Testis (tissue), 2 donors: Measurements from ENCODE around the gene HIC2.
"Not testable (repeated sequence)": the region's sequence is repeated elsewhere in the genome, so short reads cannot be mapped to it uniquely, and the experiment has no call there.

Experiments
- CTCF ChIP-seq, 3 experiments: fragments of 450-650 bp in 2 of 3; fragments of 200-600 bp in 1 of 3; sonication (generic) in 1 of 3; IDR thresholded peaks; one replicate each; pipeline ENCODE4 v1.5.1; 2016 to 2019; ENCODE audit warnings: antibody characterized with exemption in 3 of 3, mild to moderate bottlenecking in 2 of 3, moderate library complexity in 1 of 3
- POLR2A ChIP-seq: fragments of 450-650 bp; IDR thresholded peaks from one replicate; pipeline ENCODE4 v1.6.1; 2017; ENCODE audit warnings: antibody characterized with exemption, mild to moderate bottlenecking, moderate library complexity

DNA sequence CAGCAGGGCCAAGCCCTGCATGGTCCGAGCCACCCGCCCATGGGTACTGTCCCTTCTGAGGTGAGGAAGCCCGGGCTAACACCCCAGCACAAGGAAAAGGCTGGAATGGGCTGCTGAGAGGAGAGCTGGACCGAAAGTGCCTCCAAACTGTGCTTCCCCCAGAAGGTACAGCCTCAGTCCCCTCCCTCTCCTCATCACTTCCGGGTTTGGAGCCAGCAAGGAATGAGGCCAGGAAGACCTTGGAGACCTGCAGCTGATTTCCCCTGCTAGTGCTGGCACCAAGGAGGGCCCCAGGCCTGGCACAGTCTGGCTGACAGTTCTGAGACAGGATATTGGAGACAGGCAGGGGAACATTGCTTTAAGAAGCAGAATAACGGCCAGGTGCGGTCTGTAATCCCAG is 81.3 kb downstream of the HIC2 start:
- TF ChIP-seq CTCF (IDR thresholded peaks at IDR 0.05); POLR2A: not testable (repeated sequence)
